OCI-LY3 (cell line): ENCODE data around the gene DDX42.

ENCODE experiments used
- EZH2phosphoT487 ChIP-seq: fragments of 200-600 bp; shearing (Covaris generic); IDR thresholded peaks from 2 replicates; pipeline ENCODE4 v1.6.1; 2018; ENCODE audit warnings: antibody characterized with exemption, mixed run types, low read depth
- TF ChIP-seq, protein P1 (sequence below): fragments of 200-600, 300-600 bp; sonication (generic); IDR thresholded peaks from 2 replicates; pipeline ENCODE4 v1.5.1; 2014; ENCODE audit warnings: antibody characterized with exemption, low read length, low read depth

DNA sequence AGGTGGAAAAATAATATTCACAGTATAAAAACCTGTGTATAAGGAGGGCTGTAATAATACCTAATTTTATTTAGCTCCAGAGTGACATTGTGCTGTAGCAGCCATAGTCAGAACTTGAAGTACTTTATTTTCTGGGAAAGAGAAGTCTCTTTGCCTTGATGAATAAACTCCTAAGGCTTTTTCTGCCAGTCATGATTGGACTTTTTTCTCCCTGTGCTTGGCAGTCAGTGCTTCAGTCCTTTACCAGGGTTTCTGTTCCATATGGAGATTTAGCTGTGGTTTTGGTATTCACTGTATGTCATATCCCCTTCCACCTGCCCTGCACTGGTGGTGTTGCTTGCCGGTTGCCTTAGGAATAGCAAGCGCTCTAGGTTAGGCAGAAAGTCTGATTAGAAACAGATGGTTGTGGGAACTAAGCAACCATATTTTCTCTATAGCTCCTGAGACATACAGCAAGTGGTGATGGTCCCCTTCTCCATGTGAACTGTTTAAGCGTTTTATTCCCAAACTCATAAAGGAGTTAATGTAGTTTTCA is 24.7 kb downstream of the DDX42 start:
- TF ChIP-seq, protein P1, sequence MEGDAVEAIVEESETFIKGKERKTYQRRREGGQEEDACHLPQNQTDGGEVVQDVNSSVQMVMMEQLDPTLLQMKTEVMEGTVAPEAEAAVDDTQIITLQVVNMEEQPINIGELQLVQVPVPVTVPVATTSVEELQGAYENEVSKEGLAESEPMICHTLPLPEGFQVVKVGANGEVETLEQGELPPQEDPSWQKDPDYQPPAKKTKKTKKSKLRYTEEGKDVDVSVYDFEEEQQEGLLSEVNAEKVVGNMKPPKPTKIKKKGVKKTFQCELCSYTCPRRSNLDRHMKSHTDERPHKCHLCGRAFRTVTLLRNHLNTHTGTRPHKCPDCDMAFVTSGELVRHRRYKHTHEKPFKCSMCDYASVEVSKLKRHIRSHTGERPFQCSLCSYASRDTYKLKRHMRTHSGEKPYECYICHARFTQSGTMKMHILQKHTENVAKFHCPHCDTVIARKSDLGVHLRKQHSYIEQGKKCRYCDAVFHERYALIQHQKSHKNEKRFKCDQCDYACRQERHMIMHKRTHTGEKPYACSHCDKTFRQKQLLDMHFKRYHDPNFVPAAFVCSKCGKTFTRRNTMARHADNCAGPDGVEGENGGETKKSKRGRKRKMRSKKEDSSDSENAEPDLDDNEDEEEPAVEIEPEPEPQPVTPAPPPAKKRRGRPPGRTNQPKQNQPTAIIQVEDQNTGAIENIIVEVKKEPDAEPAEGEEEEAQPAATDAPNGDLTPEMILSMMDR, result no peak
- no peak for TF ChIP-seq EZH2phosphoT487
